Measurements from ENCODE around the gene ANAPC15.
"Not testable (repeated sequence)": the region's sequence is repeated elsewhere in the genome, so short reads cannot be mapped to it uniquely, and the experiment has no call there.

The ANAPC15 gene

GRCh38 chr11:72112143-72112977 lies at the start of gene ANAPC15:
Gene ANAPC15 (minus strand): TSS chr11:72112695. CDS start chr11:72111276, 1,419 bp downstream.
- TF ChIP-seq CTCF (conservative IDR thresholded peaks at IDR 0.05; ENCODE audit: control insufficient read depth, insufficient read depth, low read depth, low read length): no peak
- peak within 1 kb of the TSS; percentile 73 for H3K4me3 ChIP-seq (ENCODE audit: control insufficient read depth, low read depth, low read length)
- peak; percentile 99 for DNase-seq (ENCODE audit: low read depth)

GRCh38 chr11:72160319-72160718 lies 47.8 kb upstream of the ANAPC15 start:
- H3K4me3 ChIP-seq (ENCODE audit: control insufficient read depth, low read depth, low read length): no peak overlapping the region

GRCh38 chr11:72157131-72157530 lies 44.6 kb upstream of the ANAPC15 start:
- H3K4me3 ChIP-seq (ENCODE audit: control insufficient read depth, low read depth, low read length): no peak overlapping the region
- DNase-seq (ENCODE audit: low read depth): no peak
- no peak for TF ChIP-seq CTCF (conservative IDR thresholded peaks at IDR 0.05; ENCODE audit: control insufficient read depth, insufficient read depth, low read depth, low read length)

More at GRCh38 chr11:72160319-72160718, 47.8 kb upstream of the ANAPC15 start:
- no peak for TF ChIP-seq CTCF (conservative IDR thresholded peaks at IDR 0.05; ENCODE audit: control insufficient read depth, insufficient read depth, low read depth, low read length)
- DNase-seq (ENCODE audit: low read depth): peak; percentile 18

GRCh38 chr11:72155751-72156150 lies 43.3 kb upstream of the ANAPC15 start:
- no peak for TF ChIP-seq CTCF (conservative IDR thresholded peaks at IDR 0.05; ENCODE audit: control insufficient read depth, insufficient read depth, low read depth, low read length)
- no peak overlapping the region for H3K4me3 ChIP-seq (ENCODE audit: control insufficient read depth, low read depth, low read length)
- no peak for DNase-seq (ENCODE audit: low read depth)

GRCh38 chr11:72154816-72155215 lies 42.3 kb upstream of the ANAPC15 start:
- no peak for DNase-seq (ENCODE audit: low read depth)
- no peak for TF ChIP-seq CTCF (conservative IDR thresholded peaks at IDR 0.05; ENCODE audit: control insufficient read depth, insufficient read depth, low read depth, low read length)
- H3K4me3 ChIP-seq (ENCODE audit: control insufficient read depth, low read depth, low read length): no peak overlapping the region

GRCh38 chr11:72153874-72154273 lies 41.4 kb upstream of the ANAPC15 start:
- not testable (repeated sequence) for DNase-seq (ENCODE audit: low read depth); H3K4me3 ChIP-seq (ENCODE audit: control insufficient read depth, low read depth, low read length)

GRCh38 chr11:72150882-72151281 lies 38.4 kb upstream of the ANAPC15 start:
- TF ChIP-seq CTCF (conservative IDR thresholded peaks at IDR 0.05; ENCODE audit: control insufficient read depth, insufficient read depth, low read depth, low read length): no peak
- no peak for DNase-seq (ENCODE audit: low read depth)
- H3K4me3 ChIP-seq (ENCODE audit: control insufficient read depth, low read depth, low read length): no peak overlapping the region

Measured in fibroblast of mammary gland (primary cell).